GM23248 (cell line): ENCODE data around the gene CPHXL.

Source experiments
- EZH2 ChIP-seq: fragments of 200-600 bp; sonication (generic); IDR thresholded peaks from 2 replicates; pipeline ENCODE4 v1.6.1; 2018; ENCODE audit warnings: antibody characterized with exemption, mild to moderate bottlenecking; ENCODE audit not compliant: insufficient read depth, poor library complexity, severe bottlenecking
- EZH2phosphoT487 ChIP-seq: fragments of 200-600 bp; sonication (generic); IDR thresholded peaks from 2 replicates; pipeline ENCODE4 v1.6.1; 2018; ENCODE audit warnings: antibody characterized with exemption, moderate library complexity, mild to moderate bottlenecking, low read depth; ENCODE audit not compliant: insufficient read depth

- TF ChIP-seq EZH2: no peak
- TF ChIP-seq EZH2phosphoT487: no peak
Measured at GRCh38 chr16:75762746-75763145, 36.5 kb upstream of the CPHXL start.
